CD8-positive, alpha-beta memory T cell (primary cell): ENCODE data around the gene TSHZ2. TPM values are rescaled to one million over a fixed set of nuclear protein-coding genes. Genes with fewer than 3 reads are reported as not detected.

Source experiments
- CTCF ChIA-PET: fragments of 350-600 bp; sonication (Branson Sonifier 250); formaldehyde crosslinking; loops from one replicate; lab custom pipeline; 2021; ENCODE audit warnings: antibody characterized with exemption; lab: Charles Lee
- POLR2A ChIA-PET: fragments of 350-600 bp; sonication (Branson Sonifier 250); formaldehyde crosslinking; loops from one replicate; lab custom pipeline; 2021; ENCODE audit warnings: antibody characterized with exemption; lab: Charles Lee
- DNase-seq, 5 donors: peaks; one replicate each; pipeline versions ENCODE4 v3.0.0 to v3.0.0-alpha.2; 2020 to 2022; ENCODE audit warnings: mixed read lengths in 1 of 5
- H3K27ac ChIP-seq: one replicate; pipeline ENCODE4 v1.7.0; 2013; ENCODE audit warnings: low read depth, mild to moderate bottlenecking, low read length, moderate library complexity
- H3K27me3 ChIP-seq: 2 replicates; pipeline ENCODE4 v1.7.0; 2013; ENCODE audit warnings: low read length, mild to moderate bottlenecking; ENCODE audit not compliant: insufficient read depth, poor library complexity, severe bottlenecking
- H3K36me3 ChIP-seq: 2 replicates; pipeline ENCODE4 v1.7.0; 2013; ENCODE audit warnings: mild to moderate bottlenecking, low read length, moderate library complexity; ENCODE audit not compliant: insufficient read depth
- H3K4me1 ChIP-seq: 2 replicates; pipeline ENCODE4 v1.7.0; 2013; ENCODE audit warnings: mild to moderate bottlenecking, low read length, moderate library complexity; ENCODE audit not compliant: insufficient read depth
- H3K4me3 ChIP-seq: 2 replicates; pipeline ENCODE4 v1.7.0; 2013; ENCODE audit warnings: mild to moderate bottlenecking, low read length
- H3K9me3 ChIP-seq: 2 replicates; pipeline ENCODE4 v1.7.0; 2013; ENCODE audit warnings: mild to moderate bottlenecking, low read length
- H3K27ac Mint-ChIP-seq, 8 donors: one replicate each; pipeline ENCODE4 v1.8.0; 2020 to 2021; ENCODE audit warnings: mixed read lengths in 8 of 8, mild to moderate bottlenecking in 6 of 8, inconsistent platforms in 3 of 8, moderate library complexity in 3 of 8
- H3K27me3 Mint-ChIP-seq, 2 donors: one replicate each; pipeline ENCODE4 v1.8.0; 2020 to 2021; ENCODE audit warnings: mixed read lengths in 2 of 2, mild to moderate bottlenecking in 1 of 2, moderate library complexity in 1 of 2
- H3K36me3 Mint-ChIP-seq, 3 donors: one replicate each; pipeline ENCODE4 v1.8.0; 2020 to 2021; ENCODE audit warnings: mixed read lengths in 3 of 3, inconsistent platforms in 1 of 3, mild to moderate bottlenecking in 1 of 3
- H3K4me1 Mint-ChIP-seq, 3 donors: one replicate each; pipeline ENCODE4 v1.8.0; 2020 to 2021; ENCODE audit warnings: mixed read lengths in 3 of 3, inconsistent platforms in 1 of 3, mild to moderate bottlenecking in 1 of 3
- H3K4me3 Mint-ChIP-seq, 7 donors: one replicate each; pipeline ENCODE4 v1.8.0; 2020 to 2021; ENCODE audit warnings: mixed read lengths in 7 of 7, mild to moderate bottlenecking in 6 of 7, moderate library complexity in 4 of 7, inconsistent platforms in 2 of 7
- H3K9me3 Mint-ChIP-seq, 5 donors: one replicate each; pipeline ENCODE4 v1.8.0; 2020 to 2022; ENCODE audit warnings: mixed read lengths in 5 of 5, mild to moderate bottlenecking in 3 of 5, moderate library complexity in 2 of 5, inconsistent platforms in 1 of 5
- polyA plus RNA-seq: library from polyadenylated mRNA; unstranded; fragments of 300-500 nt; fragmentation: Illumina TruSeq; gene quantifications from one replicate; pipeline ENCODE4 v1.2.3, GENCODE V29; 2021
- total RNA-seq, 2 experiments: library from RNA; stranded (reverse); gene quantifications; one replicate each; pipeline ENCODE4 v1.2.3, GENCODE V29; 2021

Gene TSHZ2
- total and polyA plus RNA-seq, 3 experiments from 2014 or later = 0.10 to 1.6 (median 1.5) TPM

DNA sequence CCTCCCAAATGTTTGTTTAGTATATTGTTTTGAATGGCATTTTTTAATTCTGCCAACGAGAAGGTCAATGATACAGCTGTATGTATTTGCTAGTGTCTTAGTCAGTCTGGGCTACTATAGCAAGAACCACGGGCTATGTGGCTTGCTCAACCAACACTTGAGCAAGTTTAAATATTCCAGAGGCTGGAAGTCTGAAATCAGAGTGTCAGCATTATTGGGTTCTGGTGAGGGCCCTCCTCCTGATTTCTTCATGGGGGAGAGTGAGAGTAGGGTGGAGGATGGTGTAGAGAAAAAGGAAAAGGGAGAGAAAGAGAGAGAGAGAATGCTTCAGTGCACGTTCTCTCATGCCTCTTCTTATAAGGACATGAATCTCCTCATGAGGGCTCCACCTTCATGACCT lies 144.6 kb downstream of the TSHZ2 start:
- Histone ChIP-seq H3K9me3 (no peaks in the 10 kb centered on the region), H3K27ac (no peak overlapping the region), H3K36me3 (no peaks in the 10 kb centered on the region), H3K4me3 (no peak overlapping the region), H3K27me3 (no peaks in the 10 kb centered on the region), H3K4me1 (peaks cover 2% of the 10 kb centered on the region)
- no peak overlapping the region for H3K4me3 Mint-ChIP-seq
- no peak overlapping the region for H3K27ac Mint-ChIP-seq
- ChIA-PET POLR2A (no interaction called here), CTCF (interaction anchor here (1.0 kb wide), 1 partner anchor 24 kb away, joined by 3 read pairs; no protein-coding TSS in a partner anchor)
- peaks cover 0 to 5% (median 0%) of the 10 kb centered on the region in 3 donors for H3K4me1 Mint-ChIP-seq
- H3K36me3 Mint-ChIP-seq = no peaks in the 10 kb centered on the region
- peaks cover 0 to 1% (median 0%) of the 10 kb centered on the region in 5 donors for H3K9me3 Mint-ChIP-seq
- no peak for DNase-seq
- peaks cover 2 to 27% of the 10 kb centered on the region in 2 donors for H3K27me3 Mint-ChIP-seq

- DNase-seq = no peak
- no peak overlapping the region for H3K27ac Mint-ChIP-seq
- H3K4me3 Mint-ChIP-seq = no peak overlapping the region
- CTCF ChIA-PET = no interaction called here
- no peaks in the 10 kb centered on the region for H3K36me3 Mint-ChIP-seq
- H3K27me3 Mint-ChIP-seq = peaks cover 4 to 40% of the 10 kb centered on the region in 2 donors
- no peak overlapping the region for H3K4me3 ChIP-seq
- no peaks in the 10 kb centered on the region for H3K27me3 ChIP-seq
- H3K9me3 ChIP-seq = no peaks in the 10 kb centered on the region
- POLR2A ChIA-PET = no interaction called here
- H3K36me3 ChIP-seq = no peaks in the 10 kb centered on the region
- peaks cover 4% of the 10 kb centered on the region for H3K4me1 ChIP-seq
- H3K9me3 Mint-ChIP-seq = no peaks in the 10 kb centered on the region
- H3K27ac ChIP-seq = no peak overlapping the region
- H3K4me1 Mint-ChIP-seq = peaks cover 0 to 17% (median 0%) of the 10 kb centered on the region in 3 donors
These were observed 150.7 kb downstream of the TSHZ2 start for GRCh38 chr20:53122853-53123252.

DNA sequence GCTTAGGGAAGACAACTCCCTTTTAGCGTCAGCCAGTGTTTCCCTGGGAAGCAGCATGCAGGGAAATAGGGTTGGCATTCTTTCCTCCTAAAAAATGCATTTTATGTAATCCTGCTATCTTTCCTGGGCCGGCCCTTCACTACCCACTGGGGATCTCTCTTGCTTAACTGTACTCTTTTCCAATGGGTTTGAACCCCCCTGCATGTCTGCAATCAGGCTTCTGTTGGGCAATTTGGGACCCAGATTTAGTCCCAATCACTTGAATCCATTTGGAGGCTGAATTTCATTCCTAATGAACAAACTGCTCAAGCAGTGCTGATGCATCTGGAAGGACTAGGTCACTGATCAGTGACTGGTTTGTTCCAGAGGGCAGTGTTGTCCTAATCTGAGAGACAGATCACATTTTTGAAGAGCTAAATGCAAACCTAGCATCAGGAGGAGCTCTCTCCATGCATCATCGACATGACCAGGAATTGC lies 152.0 kb downstream of the TSHZ2 start:
- no peak overlapping the region for H3K4me3 ChIP-seq
- Mint-ChIP-seq H3K4me1 (peaks cover 0 to 17% (median 0%) of the 10 kb centered on the region in 3 donors), H3K27me3 (peaks cover 9 to 36% of the 10 kb centered on the region in 2 donors), H3K4me3 (no peak overlapping the region), H3K27ac (peak overlapping the region in 1 of 8 donors; percentile 29), H3K36me3 (no peaks in the 10 kb centered on the region), H3K9me3 (no peaks in the 10 kb centered on the region)
- peaks cover 4% of the 10 kb centered on the region for H3K4me1 ChIP-seq
- H3K27ac ChIP-seq = no peak overlapping the region
- no peaks in the 10 kb centered on the region for H3K27me3 ChIP-seq
- H3K9me3 ChIP-seq = no peaks in the 10 kb centered on the region
- ChIA-PET CTCF (no interaction called here), POLR2A (no interaction called here)
- H3K36me3 ChIP-seq = no peaks in the 10 kb centered on the region
- DNase-seq = no peak

GRCh38 chr20:53124803-53125202 lies 152.6 kb downstream of the TSHZ2 start:
- no peaks in the 10 kb centered on the region for H3K9me3 ChIP-seq
- H3K36me3 ChIP-seq = no peaks in the 10 kb centered on the region
- POLR2A ChIA-PET = no interaction called here
- Mint-ChIP-seq H3K9me3 (no peaks in the 10 kb centered on the region), H3K4me1 (peaks cover 0 to 17% (median 0%) of the 10 kb centered on the region in 3 donors), H3K4me3 (no peak overlapping the region), H3K27me3 (peaks cover 14 to 40% of the 10 kb centered on the region in 2 donors), H3K36me3 (no peaks in the 10 kb centered on the region), H3K27ac (no peak overlapping the region)
- no peak overlapping the region for H3K27ac ChIP-seq
- CTCF ChIA-PET = no interaction called here
- no peak overlapping the region for H3K4me3 ChIP-seq
- H3K27me3 ChIP-seq = no peaks in the 10 kb centered on the region
- peaks cover 4% of the 10 kb centered on the region for H3K4me1 ChIP-seq
- DNase-seq = no peak

DNA sequence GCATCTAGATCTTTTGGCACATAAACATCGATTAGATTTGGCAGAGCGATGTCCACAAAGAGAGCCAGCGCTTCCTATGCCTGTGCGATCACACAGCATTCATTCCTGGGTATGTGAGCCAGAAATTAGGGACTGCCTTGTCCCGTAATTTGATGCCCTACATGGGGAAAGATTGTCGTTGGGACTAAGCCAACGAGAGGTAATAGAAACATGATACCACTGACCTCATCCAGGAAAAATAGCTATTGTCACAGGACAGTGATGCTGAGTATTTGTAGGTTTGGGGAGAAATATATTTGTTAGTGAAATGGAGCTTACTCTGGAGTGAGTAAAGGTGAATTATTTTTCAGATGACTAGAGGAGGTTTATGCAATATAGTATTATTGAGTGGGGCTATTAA lies 154.0 kb downstream of the TSHZ2 start:
- ChIA-PET POLR2A (no interaction called here), CTCF (no interaction called here)
- H3K27me3 Mint-ChIP-seq = peaks cover 16 to 39% of the 10 kb centered on the region in 2 donors
- no peaks in the 10 kb centered on the region for H3K36me3 Mint-ChIP-seq
- H3K9me3 Mint-ChIP-seq = no peaks in the 10 kb centered on the region
- no peak overlapping the region for H3K4me3 Mint-ChIP-seq
- no peaks in the 10 kb centered on the region for H3K27me3 ChIP-seq
- no peak for DNase-seq
- H3K4me1 ChIP-seq = peaks cover 4% of the 10 kb centered on the region
- H3K9me3 ChIP-seq = no peaks in the 10 kb centered on the region
- peaks cover 0 to 17% (median 0%) of the 10 kb centered on the region in 3 donors for H3K4me1 Mint-ChIP-seq
- no peaks in the 10 kb centered on the region for H3K36me3 ChIP-seq
- H3K27ac Mint-ChIP-seq = no peak overlapping the region
- no peak overlapping the region for H3K4me3 ChIP-seq
- no peak overlapping the region for H3K27ac ChIP-seq

DNA sequence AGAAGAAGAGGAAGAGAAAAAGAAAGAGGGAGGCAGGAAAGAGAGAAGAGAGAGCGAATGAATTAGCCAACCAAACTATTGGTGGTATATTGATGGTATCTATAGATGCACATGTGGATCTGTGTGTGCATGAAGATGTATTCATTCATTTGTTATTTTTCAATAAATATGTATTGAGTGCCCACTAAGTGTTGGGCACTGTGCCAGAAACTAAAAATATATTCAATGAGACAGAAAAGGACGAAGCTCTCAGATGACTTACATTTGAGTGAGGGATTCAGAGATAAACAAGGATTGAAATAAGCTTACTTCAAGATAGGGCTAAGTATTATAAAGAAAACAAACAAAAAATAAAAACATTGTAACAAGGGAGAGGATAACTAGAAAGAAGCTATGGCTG lies 154.9 kb downstream of the TSHZ2 start:
- no peak overlapping the region for H3K27ac ChIP-seq
- Mint-ChIP-seq H3K4me1 (peaks cover 0 to 10% (median 0%) of the 10 kb centered on the region in 3 donors), H3K27me3 (peaks cover 20 to 39% of the 10 kb centered on the region in 2 donors), H3K9me3 (no peaks in the 10 kb centered on the region), H3K27ac (no peak overlapping the region), H3K36me3 (no peaks in the 10 kb centered on the region), H3K4me3 (no peak overlapping the region)
- no peaks in the 10 kb centered on the region for H3K27me3 ChIP-seq
- H3K4me3 ChIP-seq = no peak overlapping the region
- peaks cover 5% of the 10 kb centered on the region for H3K4me1 ChIP-seq
- ChIA-PET POLR2A (no interaction called here), CTCF (no interaction called here)
- no peaks in the 10 kb centered on the region for H3K36me3 ChIP-seq
- no peak for DNase-seq
- no peaks in the 10 kb centered on the region for H3K9me3 ChIP-seq

DNA sequence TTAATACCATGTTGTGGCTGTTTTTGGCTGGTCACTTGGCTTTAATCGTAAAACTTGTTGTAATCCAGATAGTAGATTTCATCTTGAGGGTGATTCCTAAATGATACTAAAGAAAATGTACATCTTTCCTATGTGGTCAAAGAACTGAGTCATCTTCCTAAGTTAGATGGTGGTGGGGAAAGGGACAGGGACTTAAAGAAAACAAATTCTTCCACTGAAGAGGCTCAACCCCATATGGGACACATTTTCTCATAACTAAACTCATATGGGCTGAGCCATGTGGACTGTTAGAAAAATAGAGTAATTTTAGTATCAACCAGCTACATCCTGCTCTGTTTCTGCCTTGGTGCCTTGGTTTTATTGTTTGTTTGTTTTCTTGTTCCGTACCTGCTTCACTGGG lies 155.8 kb downstream of the TSHZ2 start:
- H3K4me1 ChIP-seq = peaks cover 5% of the 10 kb centered on the region
- no peaks in the 10 kb centered on the region for H3K9me3 ChIP-seq
- no peak overlapping the region for H3K27ac ChIP-seq
- Mint-ChIP-seq H3K4me1 (peaks cover 0 to 1% (median 0%) of the 10 kb centered on the region in 3 donors), H3K4me3 (no peak overlapping the region), H3K9me3 (no peaks in the 10 kb centered on the region), H3K36me3 (no peaks in the 10 kb centered on the region), H3K27ac (no peak overlapping the region), H3K27me3 (peaks cover 22 to 41% of the 10 kb centered on the region in 2 donors)
- H3K27me3 ChIP-seq = no peaks in the 10 kb centered on the region
- no peak overlapping the region for H3K4me3 ChIP-seq
- no peaks in the 10 kb centered on the region for H3K36me3 ChIP-seq
- CTCF ChIA-PET = no interaction called here
- no peak for DNase-seq
- POLR2A ChIA-PET = no interaction called here

DNA sequence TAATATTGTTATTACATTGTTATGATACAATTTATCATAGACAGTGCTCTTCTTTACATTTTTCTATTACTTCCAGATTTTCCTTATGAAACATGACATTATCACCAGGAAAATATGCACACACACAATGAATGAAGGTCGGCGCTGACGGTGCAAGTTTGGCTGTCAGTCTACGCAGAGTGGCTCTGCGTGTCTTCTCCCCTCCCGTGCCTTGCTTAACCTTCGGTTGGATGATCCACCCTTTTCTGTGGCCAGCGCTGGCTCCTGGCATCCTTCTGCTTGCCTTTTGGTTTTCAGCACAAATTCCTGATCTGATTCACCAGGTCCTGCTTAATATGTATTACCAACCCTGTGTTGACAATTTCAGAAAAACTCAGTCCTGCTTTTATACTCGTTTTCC lies 157.4 kb downstream of the TSHZ2 start:
- Mint-ChIP-seq H3K4me1 (no peaks in the 10 kb centered on the region), H3K27me3 (peaks cover 21 to 40% of the 10 kb centered on the region in 2 donors), H3K36me3 (no peaks in the 10 kb centered on the region), H3K4me3 (no peak overlapping the region), H3K27ac (no peak overlapping the region), H3K9me3 (no peaks in the 10 kb centered on the region)
- Histone ChIP-seq H3K27ac (no peak overlapping the region), H3K4me1 (peaks cover 5% of the 10 kb centered on the region), H3K36me3 (no peaks in the 10 kb centered on the region), H3K27me3 (no peaks in the 10 kb centered on the region), H3K4me3 (no peak overlapping the region), H3K9me3 (no peaks in the 10 kb centered on the region)
- POLR2A ChIA-PET = no interaction called here
- no peak for DNase-seq
- CTCF ChIA-PET = no interaction called here
